GM12892 (cell line): ENCODE data around the gene HLF.

Experiments used
- POLR2A ChIP-seq: IDR thresholded peaks from 2 replicates; pipeline ENCODE4 v1.6.1; 2011; ENCODE audit warnings: low read depth, low read length, control low read depth
- POLR2AphosphoS5 ChIP-seq: IDR thresholded peaks from 2 replicates; pipeline ENCODE4 v1.6.1; 2011; ENCODE audit warnings: low read depth, low read length, control low read depth
- TAF1 ChIP-seq: IDR thresholded peaks from 2 replicates; pipeline ENCODE4 v1.6.1; 2011; ENCODE audit warnings: low read depth, mild to moderate bottlenecking, control low read depth, low read length, borderline replicate concordance

DNA sequence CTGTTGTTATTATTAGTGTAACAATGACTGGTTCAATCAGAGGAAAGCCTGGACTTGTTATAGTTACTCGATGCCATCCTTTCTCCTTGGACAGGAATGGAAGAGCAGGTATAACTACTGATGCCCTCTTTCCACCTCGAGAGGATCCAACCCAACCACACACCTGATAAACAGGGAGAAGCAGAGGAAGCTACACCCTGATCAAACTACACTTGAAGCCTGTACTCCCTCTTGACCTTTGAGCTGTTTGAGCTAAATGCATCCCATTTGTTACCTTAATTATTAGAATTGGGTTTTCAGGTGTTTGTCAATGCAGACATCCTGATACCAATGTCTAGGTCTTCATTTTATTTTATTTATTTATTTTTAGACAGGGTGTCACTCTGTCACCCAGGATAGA is 23.7 kb upstream of the HLF start:
- no peak for TF ChIP-seq POLR2AphosphoS5
- no peak for TF ChIP-seq POLR2A
- TF ChIP-seq TAF1, result no peak
